Testis (tissue), 2 donors: ENCODE measurements around the gene FAM156A.

Experiments used
- CTCF ChIP-seq, 3 experiments: fragments of 450-650 bp in 2 of 3; fragments of 200-600 bp in 1 of 3; sonication (generic) in 1 of 3; IDR thresholded peaks; one replicate each; pipeline ENCODE4 v1.5.1; 2016 to 2019; ENCODE audit warnings: antibody characterized with exemption in 3 of 3, mild to moderate bottlenecking in 2 of 3, moderate library complexity in 1 of 3
- POLR2A ChIP-seq: fragments of 450-650 bp; IDR thresholded peaks from one replicate; pipeline ENCODE4 v1.6.1; 2017; ENCODE audit warnings: antibody characterized with exemption, mild to moderate bottlenecking, moderate library complexity

GRCh38 chrX:52988985-52989917, 30.9 kb upstream of the FAM156A start:
- no peak for TF ChIP-seq CTCF (IDR thresholded peaks at IDR 0.05)
- no peak for TF ChIP-seq POLR2A
